K562 (cell line): ENCODE results near the gene PLEKHA7. TPM values are rescaled to one million over a fixed set of nuclear protein-coding genes. Genes with fewer than 3 reads are reported as not detected.

Source experiments
- ATF3 ChIP-seq, 2 experiments: fragments of 450-650 bp in 1 of 2; sonication (generic) in 1 of 2; formaldehyde crosslinking in 1 of 2; IDR thresholded peaks in 1 of 2; conservative IDR thresholded peaks in 1 of 2; 2 replicates each; pipeline versions ENCODE4 v1.6.1 to v1.8.1; 2016 to 2023; ENCODE audit warnings: mild to moderate bottlenecking in 2 of 2, moderate library complexity in 2 of 2, inconsistent platforms in 1 of 2, missing genetic modification reagents in 1 of 2
- ATF4 ChIP-seq: fragments of 450-650 bp; formaldehyde crosslinking; IDR thresholded peaks from 2 replicates; pipeline ENCODE4 v1.4.0; 2022; ENCODE audit warnings: mild to moderate bottlenecking, moderate library complexity
- CHD2 ChIP-seq: IDR thresholded peaks from 2 replicates; pipeline ENCODE4 v1.6.1; 2011; ENCODE audit warnings: low read depth, low read length
- DLX4 ChIP-seq: fragments of 250-450 bp; sonication (Bioruptor Pico); IDR thresholded peaks from 2 replicates; pipeline ENCODE4 v1.6.1; 2021; ENCODE audit warnings: mild to moderate bottlenecking
- DPF2 ChIP-seq: fragments of 450-650 bp; IDR thresholded peaks from 2 replicates; pipeline ENCODE4 v1.6.1; 2016
- ERF ChIP-seq: fragments of 450-650 bp; formaldehyde crosslinking; IDR thresholded peaks from 2 replicates; pipeline ENCODE4 v1.4.0; 2020; ENCODE audit warnings: mild to moderate bottlenecking, mixed read lengths
- FOSL1 ChIP-seq: fragments of 200-800 bp; sonication (Bioruptor generic); conservative IDR thresholded peaks from 2 replicates; pipeline ENCODE4 v1.6.1; 2016; ENCODE audit warnings: missing genetic modification characterization, missing compliant biosample characterization
- JUN ChIP-seq, 2 experiments: sonication (generic) in 1 of 2; formaldehyde crosslinking in 1 of 2; IDR thresholded peaks; 2 replicates each; pipeline versions ENCODE4 v1.6.1 to v1.8.0; 2012 to 2022; ENCODE audit warnings: borderline replicate concordance in 2 of 2, mild to moderate bottlenecking in 2 of 2, improper control_type of control experiment in 1 of 2, low read depth in 1 of 2, low read length in 1 of 2, missing genetic modification reagents in 1 of 2
- L3MBTL2 ChIP-seq: fragments of 450-650 bp; IDR thresholded peaks from 2 replicates; pipeline ENCODE4 v1.6.1; 2016; ENCODE audit warnings: mild to moderate bottlenecking, moderate library complexity
- LCOR ChIP-seq: sonication (generic); formaldehyde crosslinking; IDR thresholded peaks from 2 replicates; pipeline ENCODE4 v1.8.0; 2022; ENCODE audit warnings: mild to moderate bottlenecking, missing genetic modification reagents
- MAFK ChIP-seq: IDR thresholded peaks from 2 replicates; pipeline ENCODE4 v1.6.1; 2011; ENCODE audit warnings: low read length, improper control_type of control experiment
- NELFE ChIP-seq: IDR thresholded peaks from 2 replicates; pipeline ENCODE4 v1.6.1; 2011; ENCODE audit warnings: mild to moderate bottlenecking; ENCODE audit not compliant: insufficient read depth, insufficient read length
- NR2C2 ChIP-seq, 2 experiments: fragments of 200-800 bp in 1 of 2; sonication (Bioruptor generic) in 1 of 2; sonication (generic) in 1 of 2; formaldehyde crosslinking in 1 of 2; IDR thresholded peaks; 2 replicates each; pipeline versions ENCODE4 v1.6.1 to v1.8.0; 2016 to 2022; ENCODE audit warnings: mild to moderate bottlenecking in 1 of 2, missing compliant biosample characterization in 1 of 2, missing genetic modification characterization in 1 of 2, missing genetic modification reagents in 1 of 2
- NR4A1 ChIP-seq, 2 experiments: fragments of 250-450 bp in 1 of 2; fragments of 450-650 bp in 1 of 2; sonication (Bioruptor Pico) in 1 of 2; IDR thresholded peaks; 2 replicates each; pipeline versions ENCODE4 v1.4.0 to v1.6.1; 2016 to 2020; ENCODE audit warnings: mild to moderate bottlenecking in 2 of 2, missing compliant biosample characterization in 1 of 2, missing genetic modification characterization in 1 of 2, moderate library complexity in 1 of 2
- PML ChIP-seq: IDR thresholded peaks from 2 replicates; pipeline ENCODE4 v1.6.1; 2012; ENCODE audit warnings: low read length, inconsistent platforms
- RAD21 ChIP-seq, 2 experiments: fragments of 250-450 bp in 1 of 2; fragments of 450-650 bp in 1 of 2; sonication (Bioruptor Pico) in 1 of 2; formaldehyde crosslinking in 1 of 2; IDR thresholded peaks in 1 of 2; conservative IDR thresholded peaks in 1 of 2; 2 replicates each; pipeline versions ENCODE4 v1.4.0 to v1.8.0; 2020 to 2022; ENCODE audit warnings: mild to moderate bottlenecking in 2 of 2, moderate library complexity in 1 of 2
- RBM14 ChIP-seq: fragments of 200-400 bp; formaldehyde crosslinking; IDR thresholded peaks from 2 replicates; pipeline ENCODE4 v1.6.1; 2018; ENCODE audit warnings: low read depth, mild to moderate bottlenecking, low read length, moderate library complexity, borderline replicate concordance; ENCODE audit not compliant: insufficient read depth
- RBM34 ChIP-seq: fragments of 200-400 bp; formaldehyde crosslinking; IDR thresholded peaks from 2 replicates; pipeline ENCODE4 v1.6.1; 2018; ENCODE audit warnings: low read length, borderline replicate concordance; ENCODE audit not compliant: insufficient read depth
- SMARCE1 ChIP-seq: fragments of 450-650 bp; IDR thresholded peaks from 2 replicates; pipeline ENCODE4 v1.7.1; 2016; ENCODE audit warnings: mild to moderate bottlenecking
- SOX6 ChIP-seq: fragments of 450-650 bp; IDR thresholded peaks from 2 replicates; pipeline ENCODE4 v1.6.1; 2014; ENCODE audit warnings: mild to moderate bottlenecking
- TFAP4 ChIP-seq: sonication (generic); formaldehyde crosslinking; IDR thresholded peaks from 2 replicates; pipeline ENCODE4 v1.8.0; 2022; ENCODE audit warnings: missing genetic modification reagents, mild to moderate bottlenecking, moderate library complexity, borderline replicate concordance
- ZBTB7A ChIP-seq: IDR thresholded peaks from 2 replicates; pipeline ENCODE4 v1.6.1; 2011; ENCODE audit warnings: low read depth, mild to moderate bottlenecking, low read length, moderate library complexity, borderline replicate concordance; ENCODE audit not compliant: control insufficient read depth
- ZNF143 ChIP-seq: sonication (generic); formaldehyde crosslinking; IDR thresholded peaks from 2 replicates; pipeline ENCODE4 v1.9.0; 2022; ENCODE audit warnings: mild to moderate bottlenecking, missing genetic modification reagents
- polyA plus RNA-seq, 8 experiments: library from polyadenylated mRNA; depleted of rRNA in 4 of 8; stranded (reverse) in 5 of 8; unstranded in 3 of 8; fragments of >200 nt; fragmentation: Nextera tagmentation in 2 of 8; fragmentation: Illumina TruSeq in 1 of 8; extraction: Ambion mirVana in 2 of 8; extraction: Trizol in 1 of 8; gene quantifications; 2 replicates each; pipeline versions ENCODE4 v1.2.1 to v1.2.3, GENCODE V29; 2011 to 2014; ENCODE audit warnings: inconsistent platforms in 1 of 8, missing spikeins in 1 of 8
- total RNA-seq, 7 experiments: library from RNA; depleted of rRNA in 6 of 7; stranded (reverse); fragments of >200 nt in 6 of 7; fragmentation: Illumina TruSeq in 2 of 7; extraction: Trizol in 2 of 7; gene quantifications; 2 replicates each; pipeline versions ENCODE4 v1.2.1 to v1.2.3, GENCODE V29; 2011 to 2021; ENCODE audit warnings: low replicate concordance in 1 of 7

The PLEKHA7 gene
- total and polyA plus RNA-seq, 9 of the 15 experiments (the other 6 are each of a cell fraction or from before 2014, with no cell fraction given), result 0.06 to 0.77 (median 0.20) TPM; not detected in 1

GRCh38 chr11:16738193-16738946, 275.8 kb downstream of the PLEKHA7 start, which contains the start of gene C11orf58 (continued):
- peak; percentile 46; the same call in 1 of the 2 replicates for TF ChIP-seq ATF3 (IDR thresholded peaks at IDR 0.05)
- TF ChIP-seq ATF3 (CRISPR knock-in tag; conservative IDR thresholded peaks at IDR 0.05), result no peak
- TF ChIP-seq NR2C2 (CRISPR knock-in tag; IDR thresholded peaks at IDR 0.05), result no peak
- TF ChIP-seq NR2C2 (tag; IDR thresholded peaks at IDR 0.05), result peak; percentile 98
- no peak for TF ChIP-seq ATF4 (CRISPR knock-in tag)
- TF ChIP-seq MAFK, result no peak
- no peak; the same call in 1 of the 2 replicates for TF ChIP-seq ERF (CRISPR knock-in tag)
- TF ChIP-seq ZBTB7A, result peak; percentile 71; the same call in 1 of the 2 replicates
- no peak for TF ChIP-seq NR4A1 (CRISPR knock-in tag; IDR thresholded peaks at IDR 0.05)
- no peak for TF ChIP-seq NR4A1 (tag; IDR thresholded peaks at IDR 0.05)
- TF ChIP-seq NELFE, result peak; percentile 57
- peak; percentile 80; the same call in 1 of the 2 replicates for TF ChIP-seq L3MBTL2
- TF ChIP-seq SMARCE1, result 0 out of 2 replicates have a peak, but pooled peaks have one; percentile 24
- peak; percentile 53; the same call in 1 of the 2 replicates for TF ChIP-seq JUN (IDR thresholded peaks at IDR 0.05; ENCODE audit: borderline replicate concordance, low read depth, low read length)
- TF ChIP-seq JUN (CRISPR knock-in tag; IDR thresholded peaks at IDR 0.05; ENCODE audit: borderline replicate concordance), result no peak
- TF ChIP-seq TFAP4 (CRISPR knock-in tag), result peak; percentile 51; the same call in 1 of the 2 replicates
- TF ChIP-seq CHD2, result peak; percentile 57
- peak; percentile 91 for TF ChIP-seq PML
- peak; percentile 96 for TF ChIP-seq ZNF143
- no peak for TF ChIP-seq DLX4
- no peak for TF ChIP-seq RAD21 (CRISPR knock-in tag; conservative IDR thresholded peaks at IDR 0.05 in 1 of 2, IDR thresholded peaks at IDR 0.05 in 1 of 2)
- TF ChIP-seq RBM34, result no peak
- 0 out of 2 replicates have a peak, but pooled peaks have one; percentile 12 for TF ChIP-seq DPF2
- peak; percentile 31; the same call in 1 of the 2 replicates for TF ChIP-seq LCOR (CRISPR knock-in tag)
- no peak for TF ChIP-seq RBM14
- TF ChIP-seq FOSL1 (tag), result 0 out of 2 replicates have a peak, but pooled peaks have one; percentile 43
- TF ChIP-seq SOX6, result peak; percentile 17; the same call in 1 of the 2 replicates
